ENCODE results near the gene KLF7.

- TF ChIP-seq EZH2phosphoT487 (IDR thresholded peaks at IDR 0.05; ENCODE audit: borderline replicate concordance, low read depth, low read length) (no peak), CTCF (conservative IDR thresholded peaks at IDR 0.05; ENCODE audit: low read length) (no peak)
These were observed 18.6 kb upstream of the KLF7 start for GRCh38 chr2:207184348-207184747.
